GM23338 (cell line): Measurements from ENCODE around the gene ZBTB25. TPM values are rescaled to one million over a fixed set of nuclear protein-coding genes. Genes with fewer than 3 reads are reported as not detected.
A peak's percentile ranks its signal among the peaks of the same experiment; 100 is the strongest.

Source experiments
- ATAC-seq: fragments of 200-7000 bp; cut with Tn5 transposase; 3 replicates; pipeline ENCODE4 v1.9.1; 2020
- DNase-seq: peaks from one replicate; pipeline ENCODE4 v3.0.0-alpha.2; 2015; ENCODE audit warnings: low spot score
- H2AFZ ChIP-seq: fragments of 200-600 bp; sonication (generic); 2 replicates; pipeline ENCODE4 v1.8.0; 2016; ENCODE audit warnings: antibody characterized with exemption, mild to moderate bottlenecking, moderate library complexity
- H3F3A ChIP-seq: fragments of 200-600 bp; sonication (generic); replicated peaks from 2 replicates; pipeline ENCODE4 v1.8.0; 2017; ENCODE audit warnings: antibody characterized with exemption, mixed run types, low read depth
- H3K27ac ChIP-seq: fragments of 200-600 bp; sonication (generic); 2 replicates; pipeline ENCODE4 v1.6.1; 2016; ENCODE audit warnings: low read depth
- H3K27me3 ChIP-seq: fragments of 200-600 bp; sonication (generic); 2 replicates; pipeline ENCODE4 v1.8.0; 2016; ENCODE audit warnings: mild to moderate bottlenecking, mixed run types, moderate library complexity; ENCODE audit not compliant: insufficient read depth
- H3K36me3 ChIP-seq: fragments of 200-600 bp; sonication (generic); 2 replicates; pipeline ENCODE4 v1.8.0; 2016; ENCODE audit warnings: mild to moderate bottlenecking; ENCODE audit not compliant: insufficient read depth
- H3K4me1 ChIP-seq: fragments of 200-600 bp; sonication (generic); 2 replicates; pipeline ENCODE4 v1.8.0; 2016; ENCODE audit warnings: mild to moderate bottlenecking, moderate library complexity; ENCODE audit not compliant: insufficient read depth
- H3K4me2 ChIP-seq: fragments of 200-600 bp; sonication (generic); 2 replicates; pipeline ENCODE4 v1.7.1; 2017; ENCODE audit warnings: mixed run types
- H3K4me3 ChIP-seq: fragments of 200-600 bp; sonication (generic); 2 replicates; pipeline ENCODE4 v1.6.1; 2016; ENCODE audit warnings: mixed run types
- H3K79me2 ChIP-seq: fragments of 200-600 bp; sonication (generic); replicated peaks from 2 replicates; pipeline ENCODE4 v1.8.0; 2017; ENCODE audit warnings: mild to moderate bottlenecking; ENCODE audit not compliant: insufficient read depth
- H3K9me2 ChIP-seq: fragments of 200-600 bp; sonication (generic); 2 replicates; pipeline ENCODE4 v1.8.0; 2017; ENCODE audit not compliant: insufficient read depth
- H4K20me1 ChIP-seq: fragments of 200-600 bp; sonication (generic); replicated peaks from 2 replicates; pipeline ENCODE4 v1.8.0; 2017; ENCODE audit warnings: mild to moderate bottlenecking; ENCODE audit not compliant: insufficient read depth
- H3K27ac Mint-ChIP-seq: 2 replicates; pipeline ENCODE4 v1.8.0; 2020; ENCODE audit warnings: inconsistent platforms, mild to moderate bottlenecking, moderate library complexity, mixed read lengths
- H3K27me3 Mint-ChIP-seq: 3 replicates; pipeline ENCODE4 v1.8.0; 2022; ENCODE audit warnings: low read depth, mild to moderate bottlenecking, moderate library complexity, mixed read lengths, inconsistent platforms; ENCODE audit not compliant: insufficient read depth, poor library complexity
- H3K36me3 Mint-ChIP-seq: 3 replicates; pipeline ENCODE4 v1.8.0; 2021; ENCODE audit warnings: low read depth, mild to moderate bottlenecking, inconsistent platforms, moderate library complexity, mixed read lengths
- H3K4me1 Mint-ChIP-seq: 3 replicates; pipeline ENCODE4 v1.8.0; 2020; ENCODE audit warnings: mild to moderate bottlenecking, inconsistent platforms, mixed read lengths
- H3K4me3 Mint-ChIP-seq: 3 replicates; pipeline ENCODE4 v1.8.0; 2021; ENCODE audit warnings: moderate library complexity, mild to moderate bottlenecking, inconsistent platforms, mixed read lengths
- H3K9me3 Mint-ChIP-seq: 3 replicates; pipeline ENCODE4 v1.8.0; 2020; ENCODE audit warnings: moderate library complexity, mild to moderate bottlenecking, inconsistent platforms, mixed read lengths
- CREB1 ChIP-seq: fragments of 250-450 bp; sonication (Bioruptor Pico); IDR thresholded peaks from 2 replicates; pipeline ENCODE4 v1.5.0; 2020; ENCODE audit warnings: low read depth, mild to moderate bottlenecking, moderate library complexity
- EZH2 ChIP-seq: fragments of 200-600 bp; sonication (generic); IDR thresholded peaks from one replicate; pipeline ENCODE4 v1.8.0; 2017; ENCODE audit warnings: antibody characterized with exemption, mild to moderate bottlenecking, low read depth; ENCODE audit not compliant: unreplicated experiment
- EZH2phosphoT487 ChIP-seq: fragments of 200-600 bp; sonication (generic); IDR thresholded peaks from one replicate; pipeline ENCODE4 v1.8.1; 2018; ENCODE audit warnings: antibody characterized with exemption; ENCODE audit not compliant: unreplicated experiment
- JUNB ChIP-seq: IDR thresholded peaks from one replicate; pipeline ENCODE4 v1.6.1; 2016; ENCODE audit warnings: antibody characterized with exemption; ENCODE audit not compliant: unreplicated experiment
- NANOG ChIP-seq: IDR thresholded peaks from 2 replicates; pipeline ENCODE4 v1.6.1; 2016; ENCODE audit warnings: antibody characterized with exemption, borderline replicate concordance
- POLR2AphosphoS5 ChIP-seq: IDR thresholded peaks from 2 replicates; pipeline ENCODE4 v1.6.1; 2016; ENCODE audit warnings: antibody characterized with exemption, low read depth
- STAT1 ChIP-seq: IDR thresholded peaks from one replicate; pipeline ENCODE4 v1.6.1; 2016; ENCODE audit warnings: antibody characterized with exemption; ENCODE audit not compliant: unreplicated experiment
- ZNF114 ChIP-seq: fragments of 250-450 bp; sonication (Bioruptor Pico); IDR thresholded peaks from 2 replicates; pipeline ENCODE4 v1.5.0; 2020; ENCODE audit warnings: mild to moderate bottlenecking, moderate library complexity
- ZNF331 ChIP-seq: fragments of 250-450 bp; sonication (Bioruptor Pico); IDR thresholded peaks from 2 replicates; pipeline ENCODE4 v1.5.0; 2020; ENCODE audit warnings: low read depth, mild to moderate bottlenecking, moderate library complexity
- polyA plus RNA-seq: library from polyadenylated mRNA; unstranded; fragments of >200 nt; fragmentation: Nextera tagmentation; extraction: Ambion mirVana; gene quantifications from 2 replicates; pipeline ENCODE4 v1.2.1, GENCODE V29; 2016
- total RNA-seq: library from RNA; depleted of rRNA; stranded (reverse); fragments of >200 nt; shearing (Covaris generic); gene quantifications from 2 replicates; pipeline ENCODE4 v1.2.3, GENCODE V29; 2014
- TF ChIP-seq, protein P1 (sequence below): fragments of 250-450 bp; sonication (Bioruptor Pico); IDR thresholded peaks from 2 replicates; pipeline ENCODE4 v1.5.0; 2020; ENCODE audit warnings: mild to moderate bottlenecking, moderate library complexity
- TF ChIP-seq, protein P2 (sequence below): IDR thresholded peaks from one replicate; pipeline ENCODE4 v1.6.1; 2018; ENCODE audit warnings: antibody characterized with exemption; ENCODE audit not compliant: unreplicated experiment
- TF ChIP-seq, protein P3 (sequence below): IDR thresholded peaks from 2 replicates; pipeline ENCODE4 v1.6.1; 2016; ENCODE audit warnings: antibody characterized with exemption
- TF ChIP-seq, protein P4 (sequence below), 2 experiments: fragments of 200-600 bp in 1 of 2; sonication (generic) in 1 of 2; conservative IDR thresholded peaks; 2 replicates each; pipeline versions ENCODE4 v1.5.1 to v1.6.1; 2016 to 2017; ENCODE audit warnings: antibody characterized with exemption in 2 of 2, low read depth in 2 of 2, mild to moderate bottlenecking in 2 of 2, moderate library complexity in 1 of 2

Gene ZBTB25
- total and polyA plus RNA-seq, 2 experiments from 2014 or later: 5.8 to 8.0 TPM

DNA sequence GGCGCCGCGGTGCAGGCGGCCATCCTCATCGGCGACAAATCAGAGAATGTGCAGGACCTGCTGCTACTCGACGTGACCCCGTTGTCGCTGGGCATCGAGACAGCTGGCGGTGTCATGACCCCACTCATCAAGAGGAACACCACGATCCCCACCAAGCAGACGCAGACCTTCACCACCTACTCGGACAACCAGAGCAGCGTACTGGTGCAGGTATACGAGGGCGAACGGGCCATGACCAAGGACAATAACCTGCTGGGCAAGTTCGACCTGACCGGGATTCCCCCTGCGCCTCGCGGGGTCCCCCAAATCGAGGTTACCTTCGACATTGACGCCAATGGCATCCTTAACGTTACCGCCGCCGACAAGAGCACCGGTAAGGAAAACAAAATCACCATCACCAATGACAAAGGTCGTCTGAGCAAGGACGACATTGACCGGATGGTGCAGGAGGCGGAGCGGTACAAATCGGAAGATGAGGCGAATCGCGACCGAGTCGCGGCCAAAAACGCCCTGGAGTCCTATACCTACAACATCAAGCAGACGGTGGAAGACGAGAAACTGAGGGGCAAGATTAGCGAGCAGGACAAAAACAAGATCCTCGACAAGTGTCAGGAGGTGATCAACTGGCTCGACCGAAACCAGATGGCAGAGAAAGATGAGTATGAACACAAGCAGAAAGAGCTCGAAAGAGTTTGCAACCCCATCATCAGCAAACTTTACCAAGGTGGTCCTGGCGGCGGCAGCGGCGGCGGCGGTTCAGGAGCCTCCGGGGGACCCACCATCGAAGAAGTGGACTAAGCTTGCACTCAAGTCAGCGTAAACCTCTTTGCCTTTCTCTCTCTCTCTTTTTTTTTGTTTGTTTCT lies 38.6 kb upstream of the ZBTB25 start:
- no peak for TF ChIP-seq NANOG
- no peak for TF ChIP-seq CREB1 (CRISPR knock-in tag)
- no peak for TF ChIP-seq JUNB
- TF ChIP-seq STAT1: no peak
- TF ChIP-seq ZNF114 (CRISPR knock-in tag): no peak
- TF ChIP-seq, protein P1, sequence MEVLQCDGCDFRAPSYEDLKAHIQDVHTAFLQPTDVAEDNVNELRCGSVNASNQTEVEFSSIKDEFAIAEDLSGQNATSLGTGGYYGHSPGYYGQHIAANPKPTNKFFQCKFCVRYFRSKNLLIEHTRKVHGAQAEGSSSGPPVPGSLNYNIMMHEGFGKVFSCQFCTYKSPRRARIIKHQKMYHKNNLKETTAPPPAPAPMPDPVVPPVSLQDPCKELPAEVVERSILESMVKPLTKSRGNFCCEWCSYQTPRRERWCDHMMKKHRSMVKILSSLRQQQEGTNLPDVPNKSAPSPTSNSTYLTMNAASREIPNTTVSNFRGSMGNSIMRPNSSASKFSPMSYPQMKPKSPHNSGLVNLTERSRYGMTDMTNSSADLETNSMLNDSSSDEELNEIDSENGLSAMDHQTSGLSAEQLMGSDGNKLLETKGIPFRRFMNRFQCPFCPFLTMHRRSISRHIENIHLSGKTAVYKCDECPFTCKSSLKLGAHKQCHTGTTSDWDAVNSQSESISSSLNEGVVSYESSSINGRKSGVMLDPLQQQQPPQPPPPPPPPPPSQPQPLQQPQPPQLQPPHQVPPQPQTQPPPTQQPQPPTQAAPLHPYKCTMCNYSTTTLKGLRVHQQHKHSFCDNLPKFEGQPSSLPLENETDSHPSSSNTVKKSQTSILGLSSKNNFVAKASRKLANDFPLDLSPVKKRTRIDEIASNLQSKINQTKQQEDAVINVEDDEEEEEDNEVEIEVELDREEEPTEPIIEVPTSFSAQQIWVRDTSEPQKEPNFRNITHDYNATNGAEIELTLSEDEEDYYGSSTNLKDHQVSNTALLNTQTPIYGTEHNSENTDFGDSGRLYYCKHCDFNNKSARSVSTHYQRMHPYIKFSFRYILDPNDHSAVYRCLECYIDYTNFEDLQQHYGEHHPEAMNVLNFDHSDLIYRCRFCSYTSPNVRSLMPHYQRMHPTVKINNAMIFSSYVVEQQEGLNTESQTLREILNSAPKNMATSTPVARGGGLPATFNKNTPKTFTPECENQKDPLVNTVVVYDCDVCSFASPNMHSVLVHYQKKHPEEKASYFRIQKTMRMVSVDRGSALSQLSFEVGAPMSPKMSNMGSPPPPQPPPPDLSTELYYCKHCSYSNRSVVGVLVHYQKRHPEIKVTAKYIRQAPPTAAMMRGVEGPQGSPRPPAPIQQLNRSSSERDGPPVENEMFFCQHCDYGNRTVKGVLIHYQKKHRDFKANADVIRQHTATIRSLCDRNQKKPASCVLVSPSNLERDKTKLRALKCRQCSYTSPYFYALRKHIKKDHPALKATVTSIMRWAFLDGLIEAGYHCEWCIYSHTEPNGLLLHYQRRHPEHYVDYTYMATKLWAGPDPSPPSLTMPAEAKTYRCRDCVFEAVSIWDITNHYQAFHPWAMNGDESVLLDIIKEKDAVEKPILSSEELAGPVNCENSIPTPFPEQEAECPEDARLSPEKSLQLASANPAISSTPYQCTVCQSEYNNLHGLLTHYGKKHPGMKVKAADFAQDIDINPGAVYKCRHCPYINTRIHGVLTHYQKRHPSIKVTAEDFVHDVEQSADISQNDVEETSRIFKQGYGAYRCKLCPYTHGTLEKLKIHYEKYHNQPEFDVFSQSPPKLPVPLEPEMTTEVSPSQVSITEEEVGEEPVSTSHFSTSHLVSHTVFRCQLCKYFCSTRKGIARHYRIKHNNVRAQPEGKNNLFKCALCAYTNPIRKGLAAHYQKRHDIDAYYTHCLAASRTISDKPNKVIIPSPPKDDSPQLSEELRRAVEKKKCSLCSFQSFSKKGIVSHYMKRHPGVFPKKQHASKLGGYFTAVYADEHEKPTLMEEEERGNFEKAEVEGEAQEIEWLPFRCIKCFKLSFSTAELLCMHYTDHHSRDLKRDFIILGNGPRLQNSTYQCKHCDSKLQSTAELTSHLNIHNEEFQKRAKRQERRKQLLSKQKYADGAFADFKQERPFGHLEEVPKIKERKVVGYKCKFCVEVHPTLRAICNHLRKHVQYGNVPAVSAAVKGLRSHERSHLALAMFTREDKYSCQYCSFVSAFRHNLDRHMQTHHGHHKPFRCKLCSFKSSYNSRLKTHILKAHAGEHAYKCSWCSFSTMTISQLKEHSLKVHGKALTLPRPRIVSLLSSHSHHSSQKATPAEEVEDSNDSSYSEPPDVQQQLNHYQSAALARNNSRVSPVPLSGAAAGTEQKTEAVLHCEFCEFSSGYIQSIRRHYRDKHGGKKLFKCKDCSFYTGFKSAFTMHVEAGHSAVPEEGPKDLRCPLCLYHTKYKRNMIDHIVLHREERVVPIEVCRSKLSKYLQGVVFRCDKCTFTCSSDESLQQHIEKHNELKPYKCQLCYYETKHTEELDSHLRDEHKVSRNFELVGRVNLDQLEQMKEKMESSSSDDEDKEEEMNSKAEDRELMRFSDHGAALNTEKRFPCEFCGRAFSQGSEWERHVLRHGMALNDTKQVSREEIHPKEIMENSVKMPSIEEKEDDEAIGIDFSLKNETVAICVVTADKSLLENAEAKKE (CRISPR knock-in tag): no peak
- TF ChIP-seq, protein P2, sequence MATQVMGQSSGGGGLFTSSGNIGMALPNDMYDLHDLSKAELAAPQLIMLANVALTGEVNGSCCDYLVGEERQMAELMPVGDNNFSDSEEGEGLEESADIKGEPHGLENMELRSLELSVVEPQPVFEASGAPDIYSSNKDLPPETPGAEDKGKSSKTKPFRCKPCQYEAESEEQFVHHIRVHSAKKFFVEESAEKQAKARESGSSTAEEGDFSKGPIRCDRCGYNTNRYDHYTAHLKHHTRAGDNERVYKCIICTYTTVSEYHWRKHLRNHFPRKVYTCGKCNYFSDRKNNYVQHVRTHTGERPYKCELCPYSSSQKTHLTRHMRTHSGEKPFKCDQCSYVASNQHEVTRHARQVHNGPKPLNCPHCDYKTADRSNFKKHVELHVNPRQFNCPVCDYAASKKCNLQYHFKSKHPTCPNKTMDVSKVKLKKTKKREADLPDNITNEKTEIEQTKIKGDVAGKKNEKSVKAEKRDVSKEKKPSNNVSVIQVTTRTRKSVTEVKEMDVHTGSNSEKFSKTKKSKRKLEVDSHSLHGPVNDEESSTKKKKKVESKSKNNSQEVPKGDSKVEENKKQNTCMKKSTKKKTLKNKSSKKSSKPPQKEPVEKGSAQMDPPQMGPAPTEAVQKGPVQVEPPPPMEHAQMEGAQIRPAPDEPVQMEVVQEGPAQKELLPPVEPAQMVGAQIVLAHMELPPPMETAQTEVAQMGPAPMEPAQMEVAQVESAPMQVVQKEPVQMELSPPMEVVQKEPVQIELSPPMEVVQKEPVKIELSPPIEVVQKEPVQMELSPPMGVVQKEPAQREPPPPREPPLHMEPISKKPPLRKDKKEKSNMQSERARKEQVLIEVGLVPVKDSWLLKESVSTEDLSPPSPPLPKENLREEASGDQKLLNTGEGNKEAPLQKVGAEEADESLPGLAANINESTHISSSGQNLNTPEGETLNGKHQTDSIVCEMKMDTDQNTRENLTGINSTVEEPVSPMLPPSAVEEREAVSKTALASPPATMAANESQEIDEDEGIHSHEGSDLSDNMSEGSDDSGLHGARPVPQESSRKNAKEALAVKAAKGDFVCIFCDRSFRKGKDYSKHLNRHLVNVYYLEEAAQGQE: no peak
- TF ChIP-seq ZNF331 (CRISPR knock-in tag): no peak
- TF ChIP-seq, protein P3, sequence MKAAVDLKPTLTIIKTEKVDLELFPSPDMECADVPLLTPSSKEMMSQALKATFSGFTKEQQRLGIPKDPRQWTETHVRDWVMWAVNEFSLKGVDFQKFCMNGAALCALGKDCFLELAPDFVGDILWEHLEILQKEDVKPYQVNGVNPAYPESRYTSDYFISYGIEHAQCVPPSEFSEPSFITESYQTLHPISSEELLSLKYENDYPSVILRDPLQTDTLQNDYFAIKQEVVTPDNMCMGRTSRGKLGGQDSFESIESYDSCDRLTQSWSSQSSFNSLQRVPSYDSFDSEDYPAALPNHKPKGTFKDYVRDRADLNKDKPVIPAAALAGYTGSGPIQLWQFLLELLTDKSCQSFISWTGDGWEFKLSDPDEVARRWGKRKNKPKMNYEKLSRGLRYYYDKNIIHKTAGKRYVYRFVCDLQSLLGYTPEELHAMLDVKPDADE: no peak
- no peak for TF ChIP-seq EZH2phosphoT487
- TF ChIP-seq POLR2AphosphoS5: no peak
- TF ChIP-seq EZH2: no peak
- TF ChIP-seq, protein P4, sequence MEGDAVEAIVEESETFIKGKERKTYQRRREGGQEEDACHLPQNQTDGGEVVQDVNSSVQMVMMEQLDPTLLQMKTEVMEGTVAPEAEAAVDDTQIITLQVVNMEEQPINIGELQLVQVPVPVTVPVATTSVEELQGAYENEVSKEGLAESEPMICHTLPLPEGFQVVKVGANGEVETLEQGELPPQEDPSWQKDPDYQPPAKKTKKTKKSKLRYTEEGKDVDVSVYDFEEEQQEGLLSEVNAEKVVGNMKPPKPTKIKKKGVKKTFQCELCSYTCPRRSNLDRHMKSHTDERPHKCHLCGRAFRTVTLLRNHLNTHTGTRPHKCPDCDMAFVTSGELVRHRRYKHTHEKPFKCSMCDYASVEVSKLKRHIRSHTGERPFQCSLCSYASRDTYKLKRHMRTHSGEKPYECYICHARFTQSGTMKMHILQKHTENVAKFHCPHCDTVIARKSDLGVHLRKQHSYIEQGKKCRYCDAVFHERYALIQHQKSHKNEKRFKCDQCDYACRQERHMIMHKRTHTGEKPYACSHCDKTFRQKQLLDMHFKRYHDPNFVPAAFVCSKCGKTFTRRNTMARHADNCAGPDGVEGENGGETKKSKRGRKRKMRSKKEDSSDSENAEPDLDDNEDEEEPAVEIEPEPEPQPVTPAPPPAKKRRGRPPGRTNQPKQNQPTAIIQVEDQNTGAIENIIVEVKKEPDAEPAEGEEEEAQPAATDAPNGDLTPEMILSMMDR (conservative IDR thresholded peaks at IDR 0.05; ENCODE audit: low read depth in 2 of 2): no peak
- Mint-ChIP-seq H3K4me1 (peaks cover 44% of the 10 kb centered on the region), H3K4me3 (peak overlapping the region; percentile 72), H3K27ac (peak overlapping the region; percentile 10; the same call in 1 of the 2 replicates), H3K9me3 (peaks cover 28% of the 10 kb centered on the region), H3K27me3 (peaks cover 26% of the 10 kb centered on the region), H3K36me3 (peaks cover 29% of the 10 kb centered on the region)
- DNase-seq (peak; percentile 60), ATAC-seq (no peak)
- Histone ChIP-seq H3K79me2 (peaks cover 42% of the 10 kb centered on the region), H2AFZ (no peak overlapping the region), H3F3A (no peaks in the 10 kb centered on the region), H3K4me2 (peak overlapping the region; percentile 75), H3K27me3 (peaks cover 19% of the 10 kb centered on the region), H3K36me3 (no peaks in the 10 kb centered on the region), H3K27ac (no peak overlapping the region), H3K4me3 (peak overlapping the region; percentile 54), H3K9me2 (no peaks in the 10 kb centered on the region), H3K4me1 (peaks cover 13% of the 10 kb centered on the region; the same call in 1 of the 2 replicates), H4K20me1 (no peaks in the 10 kb centered on the region)
